HL-60 (cell line): ENCODE data around the gene NUDT2.
"Not testable (repeated sequence)": the region's sequence is repeated elsewhere in the genome, so short reads cannot be mapped to it uniquely, and the experiment has no call there.

Experiments used
- CTCF ChIP-seq: IDR thresholded peaks from one replicate; pipeline ENCODE4 v1.5.1; 2011; ENCODE audit warnings: low read length, control low read depth, inconsistent platforms; ENCODE audit not compliant: insufficient read depth
- GABPA ChIP-seq: IDR thresholded peaks from 2 replicates; pipeline ENCODE4 v1.6.1; 2012; ENCODE audit warnings: low read depth
- POLR2AphosphoS5 ChIP-seq: IDR thresholded peaks from 2 replicates; pipeline ENCODE4 v1.6.1; 2012; ENCODE audit warnings: low read depth
- REST ChIP-seq: IDR thresholded peaks from 2 replicates; pipeline ENCODE4 v1.6.1; 2012; ENCODE audit warnings: low read depth; ENCODE audit not compliant: insufficient replicate concordance

GRCh38 chr9:34352957-34353356, 23.6 kb downstream of the NUDT2 start:
- TF ChIP-seq CTCF, POLR2AphosphoS5, GABPA, REST: not testable (repeated sequence)
